Suprapubic skin (tissue), 4 donors: Measurements from ENCODE around the gene SYT3. TPM values are rescaled to one million over a fixed set of nuclear protein-coding genes. Genes with fewer than 3 reads are reported as not detected.

ENCODE experiments used
- DNase-seq, 2 donors: peaks; one replicate each; pipeline ENCODE4 v3.0.0-alpha.2; 2019; ENCODE audit warnings: low spot score in 2 of 2
- H3K27ac ChIP-seq: fragments of 200-600 bp; sonication (generic); one replicate; pipeline ENCODE4 v1.5.1; 2019
- H3K27me3 ChIP-seq: fragments of 200-600 bp; sonication (generic); one replicate; pipeline ENCODE4 v1.5.1; 2019
- H3K36me3 ChIP-seq: fragments of 200-600 bp; sonication (generic); one replicate; pipeline ENCODE4 v1.5.1; 2019
- H3K4me1 ChIP-seq: fragments of 200-600 bp; sonication (generic); one replicate; pipeline ENCODE4 v1.5.1; 2019
- H3K4me3 ChIP-seq: fragments of 200-600 bp; sonication (generic); one replicate; pipeline ENCODE4 v1.5.1; 2019; ENCODE audit warnings: mild to moderate bottlenecking
- H3K9me3 ChIP-seq: fragments of 200-600 bp; sonication (generic); one replicate; pipeline ENCODE4 v1.5.1; 2019
- EP300 ChIP-seq: sonication (generic); formaldehyde crosslinking; IDR thresholded peaks from one replicate; pipeline ENCODE4 v1.6.1; 2017; ENCODE audit warnings: antibody characterized with exemption
- POLR2A ChIP-seq, 2 donors: fragments of 450-650 bp; IDR thresholded peaks; one replicate each; pipeline ENCODE4 v1.6.1; 2017; ENCODE audit warnings: antibody characterized with exemption in 2 of 2, mild to moderate bottlenecking in 2 of 2, moderate library complexity in 2 of 2
- POLR2AphosphoS5 ChIP-seq, 3 donors: sonication (generic); formaldehyde crosslinking; IDR thresholded peaks; one replicate each; pipeline ENCODE4 v1.6.1; 2017; ENCODE audit warnings: antibody characterized with exemption in 3 of 3
- WGBS: methylation state at CpG from one replicate; pipeline ENCODE4 v1.1.5; 2018; 5-methylcytosine and 5-hydroxymethylcytosine counted together
- total RNA-seq, 4 donors: library from RNA; depleted of rRNA; stranded (reverse); fragments of >200 nt; gene quantifications; one replicate each; pipeline ENCODE4 v1.1.0, GENCODE V29; 2016
- TF ChIP-seq, protein P1 (sequence below), 2 donors: fragments of 200-600 bp in 1 of 2; fragments of 450-650 bp in 1 of 2; sonication (generic) in 1 of 2; IDR thresholded peaks; one replicate each; pipeline ENCODE4 v1.5.1; 2016 to 2019; ENCODE audit warnings: antibody characterized with exemption in 2 of 2, mild to moderate bottlenecking in 1 of 2, moderate library complexity in 1 of 2

Gene SYT3
- total RNA-seq, 4 donors from 2014 or later: 0.23 to 1.8 (median 0.30) TPM; not detected in 1

DNA sequence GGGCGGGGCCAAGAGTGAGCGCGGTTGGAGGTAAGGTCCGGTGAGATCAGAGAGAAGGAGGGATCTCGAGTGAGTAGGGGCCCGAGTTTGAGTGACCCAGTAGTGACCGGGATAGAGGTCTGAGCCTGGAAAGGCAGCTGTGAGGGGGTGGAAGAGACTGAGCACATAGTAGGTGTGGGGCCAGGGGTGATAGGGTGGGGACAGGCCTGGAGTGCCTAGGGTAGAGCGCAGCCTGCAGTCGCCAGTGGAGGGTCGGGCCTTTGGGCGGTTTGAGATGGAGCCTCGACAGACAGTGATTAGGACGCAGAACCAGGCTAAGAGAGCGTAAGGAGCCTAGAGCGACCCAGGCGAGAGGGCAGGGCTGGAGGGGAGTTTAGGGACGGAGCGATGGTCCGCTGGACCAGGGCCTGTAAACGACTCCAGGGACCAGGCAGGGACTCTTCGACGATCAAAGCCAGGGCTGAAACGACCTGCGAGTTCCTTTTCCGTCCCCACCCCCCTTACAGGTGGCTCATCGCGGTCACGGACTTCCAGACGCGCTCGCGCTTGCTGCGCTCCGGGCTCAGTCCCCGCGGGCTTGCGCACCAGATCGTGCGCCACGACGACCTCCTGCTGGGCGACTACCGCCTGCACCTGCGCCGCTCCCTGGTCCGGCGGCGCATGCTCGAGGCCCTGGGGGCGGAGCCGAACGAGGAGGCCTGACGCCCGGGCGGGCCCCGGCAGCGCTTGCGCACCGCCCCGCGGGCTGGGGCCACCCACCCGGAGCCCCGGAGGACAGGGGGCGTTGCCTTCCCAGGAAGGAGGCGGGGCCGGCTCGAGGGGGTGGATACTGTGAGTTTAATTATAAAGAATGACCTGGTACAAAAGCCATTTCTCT lies 19.0 kb upstream of the SYT3 start:
- Histone ChIP-seq H3K4me3 (peak overlapping the region; percentile 42), H3K27me3 (peaks cover 86% of the 10 kb centered on the region), H3K4me1 (peaks cover 15% of the 10 kb centered on the region), H3K36me3 (no peaks in the 10 kb centered on the region), H3K27ac (peak overlapping the region; percentile 51), H3K9me3 (peaks cover 6% of the 10 kb centered on the region)
- TF ChIP-seq EP300 (no peak), POLR2A (IDR thresholded peaks at IDR 0.05) (no peak), POLR2AphosphoS5 (IDR thresholded peaks at IDR 0.05) (no peak)
- TF ChIP-seq, protein P1, sequence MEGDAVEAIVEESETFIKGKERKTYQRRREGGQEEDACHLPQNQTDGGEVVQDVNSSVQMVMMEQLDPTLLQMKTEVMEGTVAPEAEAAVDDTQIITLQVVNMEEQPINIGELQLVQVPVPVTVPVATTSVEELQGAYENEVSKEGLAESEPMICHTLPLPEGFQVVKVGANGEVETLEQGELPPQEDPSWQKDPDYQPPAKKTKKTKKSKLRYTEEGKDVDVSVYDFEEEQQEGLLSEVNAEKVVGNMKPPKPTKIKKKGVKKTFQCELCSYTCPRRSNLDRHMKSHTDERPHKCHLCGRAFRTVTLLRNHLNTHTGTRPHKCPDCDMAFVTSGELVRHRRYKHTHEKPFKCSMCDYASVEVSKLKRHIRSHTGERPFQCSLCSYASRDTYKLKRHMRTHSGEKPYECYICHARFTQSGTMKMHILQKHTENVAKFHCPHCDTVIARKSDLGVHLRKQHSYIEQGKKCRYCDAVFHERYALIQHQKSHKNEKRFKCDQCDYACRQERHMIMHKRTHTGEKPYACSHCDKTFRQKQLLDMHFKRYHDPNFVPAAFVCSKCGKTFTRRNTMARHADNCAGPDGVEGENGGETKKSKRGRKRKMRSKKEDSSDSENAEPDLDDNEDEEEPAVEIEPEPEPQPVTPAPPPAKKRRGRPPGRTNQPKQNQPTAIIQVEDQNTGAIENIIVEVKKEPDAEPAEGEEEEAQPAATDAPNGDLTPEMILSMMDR (IDR thresholded peaks at IDR 0.05): no peak
- no peak for DNase-seq
- WGBS: 4% methylated on average over 62 of the region's 67 CpGs

- peaks cover 83% of the 10 kb centered on the region for H3K27me3 ChIP-seq
- no peak for TF ChIP-seq EP300
- TF ChIP-seq, protein P1 (IDR thresholded peaks at IDR 0.05): no peak
- TF ChIP-seq POLR2AphosphoS5 (IDR thresholded peaks at IDR 0.05): no peak
- peaks cover 6% of the 10 kb centered on the region for H3K9me3 ChIP-seq
- WGBS: 4% methylated on average over 23 of the region's 38 CpGs
- no peak overlapping the region for H3K27ac ChIP-seq
- H3K4me3 ChIP-seq: peak overlapping the region; percentile 42
- peaks cover 15% of the 10 kb centered on the region for H3K4me1 ChIP-seq
- DNase-seq: peak; percentile 81 to 89
- H3K36me3 ChIP-seq: no peaks in the 10 kb centered on the region
These were observed 18.2 kb upstream of the SYT3 start for GRCh38 chr19:50657712-50658440.

GRCh38 chr19:50657222-50657669 lies 17.6 kb upstream of the SYT3 start:
- peak overlapping the region; percentile 42 for H3K4me3 ChIP-seq
- TF ChIP-seq POLR2AphosphoS5 (IDR thresholded peaks at IDR 0.05): no peak
- TF ChIP-seq, protein P1 (IDR thresholded peaks at IDR 0.05): no peak
- no peak for TF ChIP-seq EP300
- TF ChIP-seq POLR2A (IDR thresholded peaks at IDR 0.05): no peak
- no peaks in the 10 kb centered on the region for H3K36me3 ChIP-seq
- DNase-seq: no peak
- no peak overlapping the region for H3K27ac ChIP-seq
- peaks cover 83% of the 10 kb centered on the region for H3K27me3 ChIP-seq
- H3K4me1 ChIP-seq: peaks cover 15% of the 10 kb centered on the region
- WGBS: 55% methylated on average over 6 of the region's 6 CpGs
- H3K9me3 ChIP-seq: peaks cover 6% of the 10 kb centered on the region

DNA sequence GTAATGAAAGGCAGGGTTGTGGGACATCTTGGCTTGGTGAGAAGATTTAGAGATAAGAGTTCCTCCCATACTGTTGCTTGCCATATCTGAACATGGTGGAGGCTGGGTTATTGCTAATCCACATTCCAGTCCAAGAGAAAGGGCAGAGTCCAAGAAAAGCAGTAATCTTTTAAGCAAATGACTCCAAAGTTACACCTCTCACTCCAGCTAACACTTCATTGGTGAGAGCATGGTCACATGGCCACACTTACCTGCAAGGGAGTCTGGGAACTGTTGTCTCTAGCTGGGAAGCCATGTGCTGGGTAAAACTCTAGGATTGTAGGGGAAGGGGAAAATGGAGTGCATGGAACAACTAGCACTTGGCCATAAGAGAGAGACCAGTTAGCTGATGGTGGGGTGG lies 15.2 kb upstream of the SYT3 start:
- DNase-seq: no peak
- TF ChIP-seq, protein P1 (IDR thresholded peaks at IDR 0.05): no peak
- TF ChIP-seq POLR2A (IDR thresholded peaks at IDR 0.05) (no peak), POLR2AphosphoS5 (IDR thresholded peaks at IDR 0.05) (no peak), EP300 (no peak)
- peaks cover 15% of the 10 kb centered on the region for H3K4me1 ChIP-seq
- no peaks in the 10 kb centered on the region for H3K36me3 ChIP-seq
- peaks cover 6% of the 10 kb centered on the region for H3K9me3 ChIP-seq
- no peak overlapping the region for H3K27ac ChIP-seq
- peaks cover 68% of the 10 kb centered on the region for H3K27me3 ChIP-seq
- no peak overlapping the region for H3K4me3 ChIP-seq

DNA sequence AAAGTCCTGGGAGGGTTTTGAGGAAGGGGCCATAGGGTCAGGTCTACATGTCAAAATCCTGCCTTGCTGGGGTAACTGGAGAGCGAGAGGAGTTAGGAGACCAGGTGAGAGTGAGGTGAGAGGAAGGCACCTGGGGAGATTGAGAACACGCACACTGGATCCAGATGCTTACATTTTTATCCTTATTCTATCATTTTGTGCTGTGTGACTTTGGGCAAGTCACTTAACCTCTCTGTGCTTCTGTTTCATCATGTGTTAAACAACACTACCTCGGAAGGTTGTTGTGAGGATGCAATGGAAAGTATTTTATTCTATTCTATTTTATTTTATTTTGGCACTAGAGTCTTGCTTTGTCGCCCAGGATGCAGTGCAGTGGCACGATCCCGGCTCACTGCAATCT lies 13.0 kb upstream of the SYT3 start:
- DNase-seq: no peak
- no peak overlapping the region for H3K27ac ChIP-seq
- H3K9me3 ChIP-seq: peaks cover 6% of the 10 kb centered on the region
- TF ChIP-seq POLR2AphosphoS5 (IDR thresholded peaks at IDR 0.05): no peak
- TF ChIP-seq EP300: no peak
- TF ChIP-seq POLR2A (IDR thresholded peaks at IDR 0.05): no peak
- TF ChIP-seq, protein P1 (IDR thresholded peaks at IDR 0.05): no peak
- peaks cover 64% of the 10 kb centered on the region for H3K27me3 ChIP-seq
- no peak overlapping the region for H3K4me3 ChIP-seq
- 91% methylated on average over 6 of the region's 6 CpGs for WGBS
- no peaks in the 10 kb centered on the region for H3K4me1 ChIP-seq
- no peaks in the 10 kb centered on the region for H3K36me3 ChIP-seq
